ENCODE results near the gene F12. TPM values are rescaled to one million over a fixed set of nuclear protein-coding genes. Genes with fewer than 3 reads are reported as not detected.

F12 gene
- total and polyA plus RNA-seq, 2 of the 8 experiments (the other 6 are each of a cell fraction or from before 2014, with no cell fraction given), result 6.5 to 7.8 TPM

DNA sequence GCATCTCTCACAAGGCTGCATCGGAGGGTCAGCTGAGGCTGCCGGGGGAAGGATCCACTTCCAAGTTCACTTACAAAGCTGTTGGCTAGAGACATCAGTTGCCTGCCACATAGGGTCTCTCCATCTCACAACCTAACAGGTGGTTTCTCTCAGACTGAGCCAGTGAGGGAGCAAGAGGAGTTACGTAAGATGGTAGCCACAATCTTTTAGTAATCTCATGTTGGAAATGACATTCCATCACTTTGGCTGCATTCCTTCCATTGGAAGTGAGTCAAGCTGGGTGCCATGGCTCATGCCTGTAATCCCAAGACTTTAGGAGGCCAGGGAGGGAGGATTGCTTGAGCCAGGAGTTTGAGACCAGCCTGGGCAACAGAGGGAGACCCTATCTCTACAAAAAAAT lies 9.7 kb upstream of the F12 start:
- 91% methylated on average over 3 of the region's 3 CpGs; no CpG with 5 or more reads in 1 of the 2 experiments for WGBS, 2 experiments (ENCODE audit: extremely low coverage in 1 of 2, insufficient coverage in 1 of 2, insufficient read length in 1 of 2, insufficient replicate concordance in 2 of 2, low coverage in 1 of 2, low lambda C conversion rate in 2 of 2, missing lambda C conversion rate in 1 of 2)
- ChIA-PET POLR2A (ENCODE audit: partially characterized antibody) (interaction anchor here (1.7 to 24.2 kb wide), 2 partner anchors 17 to 26 kb away, joined by 8 to 460 read pairs; partner anchors contain the start of gene PRR7), CTCF (ENCODE audit: partially characterized antibody) (interaction anchor here (0.7 to 4.8 kb wide), 8 partner anchors 15 to 109 kb away, joined by 3 to 15 read pairs (median 5); no protein-coding TSS in a partner anchor)
- TF ChIP-seq CHD2 (IDR thresholded peaks at IDR 0.05; ENCODE audit: low read length) (no peak), FOSL1 (IDR thresholded peaks at IDR 0.05; ENCODE audit: insufficient read depth, low read depth, low read length) (no peak), CBX5 (IDR thresholded peaks at IDR 0.05; ENCODE audit: low read depth, low read length) (no peak), SIRT6 (IDR thresholded peaks at IDR 0.05; ENCODE audit: low read length) (no peak), YY1 (IDR thresholded peaks at IDR 0.05; ENCODE audit: low read depth, low read length) (no peak), POU5F1 (IDR thresholded peaks at IDR 0.05; ENCODE audit: low read depth, low read length) (no peak), RXRA (IDR thresholded peaks at IDR 0.05; ENCODE audit: insufficient read depth, low read depth, low read length) (no peak), CEBPB (IDR thresholded peaks at IDR 0.05; ENCODE audit: low read depth, low read length) (no peak)
- TF ChIP-seq, protein P1, sequence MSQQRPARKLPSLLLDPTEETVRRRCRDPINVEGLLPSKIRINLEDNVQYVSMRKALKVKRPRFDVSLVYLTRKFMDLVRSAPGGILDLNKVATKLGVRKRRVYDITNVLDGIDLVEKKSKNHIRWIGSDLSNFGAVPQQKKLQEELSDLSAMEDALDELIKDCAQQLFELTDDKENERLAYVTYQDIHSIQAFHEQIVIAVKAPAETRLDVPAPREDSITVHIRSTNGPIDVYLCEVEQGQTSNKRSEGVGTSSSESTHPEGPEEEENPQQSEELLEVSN (IDR thresholded peaks at IDR 0.05), result no peak
- no peaks in the 10 kb centered on the region for H3K23me2 ChIP-seq (ENCODE audit: low read depth, low read length)
- no peaks in the 10 kb centered on the region for H3K79me2 ChIP-seq (ENCODE audit: control insufficient read depth in 1 of 2, insufficient read depth in 2 of 2, low read length in 2 of 2)
- no peaks in the 10 kb centered on the region for H3K9me3 ChIP-seq (ENCODE audit: insufficient read depth in 2 of 2, low read depth in 1 of 2, low read length in 1 of 2)
- no peaks in the 10 kb centered on the region; a peak in 1 of 7 replicates for H3K4me1 ChIP-seq (replicated peaks in 1 of 4; ENCODE audit: control insufficient read depth in 3 of 4, insufficient read depth in 4 of 4, low read length in 3 of 4)
- no peak overlapping the region for H4K8ac ChIP-seq (ENCODE audit: extremely low read depth, insufficient read depth, low read length)
- H3K14ac ChIP-seq (ENCODE audit: insufficient read length), result no peak overlapping the region
- no peak overlapping the region for H2BK120ac ChIP-seq (replicated peaks; ENCODE audit: low read depth, low read length)
- DNase-seq (ENCODE audit: low read depth in 1 of 2, low spot score in 2 of 2) (no peak), FAIRE-seq (no peak)
- H3K9ac ChIP-seq (replicated peaks in 1 of 4; ENCODE audit: extremely low read depth in 1 of 4, low read depth in 3 of 4, low read length in 3 of 4), result no peak overlapping the region
- H3K4me3 ChIP-seq (ENCODE audit: extremely low read depth in 1 of 4, insufficient read depth in 2 of 4, low read depth in 3 of 4, low read length in 4 of 4), result no peak overlapping the region
- no peak overlapping the region for H3K27ac ChIP-seq (ENCODE audit: low read depth, low read length)
- H3K4me2 ChIP-seq (ENCODE audit: insufficient read depth in 1 of 2, low read depth in 2 of 2, low read length in 2 of 2), result no peak overlapping the region
- H3K27me3 ChIP-seq (replicated peaks in 1 of 4; ENCODE audit: control insufficient read depth in 3 of 4, extremely low read depth in 1 of 4, insufficient read depth in 3 of 4, low read length in 3 of 4), result no peaks in the 10 kb centered on the region
- H3K23ac ChIP-seq (ENCODE audit: insufficient read length), result no peak overlapping the region
- no peaks in the 10 kb centered on the region for H3K79me1 ChIP-seq (ENCODE audit: low read depth, low read length)
- H3K36me3 ChIP-seq (ENCODE audit: control insufficient read depth in 2 of 4, insufficient read depth in 4 of 4, low read length in 3 of 4), result no peaks in the 10 kb centered on the region
- H2BK5ac ChIP-seq (ENCODE audit: low read depth, low read length), result no peak overlapping the region
- no peaks in the 10 kb centered on the region for H4K20me1 ChIP-seq (replicated peaks in 1 of 2; ENCODE audit: control insufficient read depth in 1 of 2, insufficient read depth in 2 of 2, low read length in 2 of 2)
- no peak overlapping the region for H2AK5ac ChIP-seq (ENCODE audit: low read depth, low read length)
- no peak overlapping the region for H2AFZ ChIP-seq (ENCODE audit: low read length)
- no peak overlapping the region for H2BK20ac ChIP-seq (ENCODE audit: low read length)
- no peak overlapping the region for H3K18ac ChIP-seq (ENCODE audit: extremely low read depth, low read length)
- no peak overlapping the region for H2BK15ac ChIP-seq (ENCODE audit: low read length)
- H3K4ac ChIP-seq (replicated peaks; ENCODE audit: insufficient read length, low read depth, low read length), result no peak overlapping the region
- no peak overlapping the region for H3K56ac ChIP-seq (replicated peaks; ENCODE audit: insufficient read length, low read depth, low read length)
- H2BK12ac ChIP-seq (ENCODE audit: low read depth, low read length), result no peak overlapping the region
- no peak overlapping the region for H4K91ac ChIP-seq (replicated peaks; ENCODE audit: insufficient read length, low read length)
- no peak overlapping the region for H4K5ac ChIP-seq (ENCODE audit: insufficient read length, low read depth, low read length)
